Stimulated activated CD4-positive, alpha-beta T cell treated with anti-CD3 and anti-CD28 coated beads, TNF-alpha, amount 100 ng/mL, for 24 hours (primary cell): ENCODE results near the gene SPN.
"Not testable (repeated sequence)": the region's sequence is repeated elsewhere in the genome, so short reads cannot be mapped to it uniquely, and the experiment has no call there.

Experiments used
- DNase-seq, 3 experiments: peaks; one replicate each; pipeline ENCODE4 v3.0.0-alpha.2; 2020; ENCODE audit warnings: low read depth in 3 of 3

SPN gene

DNA sequence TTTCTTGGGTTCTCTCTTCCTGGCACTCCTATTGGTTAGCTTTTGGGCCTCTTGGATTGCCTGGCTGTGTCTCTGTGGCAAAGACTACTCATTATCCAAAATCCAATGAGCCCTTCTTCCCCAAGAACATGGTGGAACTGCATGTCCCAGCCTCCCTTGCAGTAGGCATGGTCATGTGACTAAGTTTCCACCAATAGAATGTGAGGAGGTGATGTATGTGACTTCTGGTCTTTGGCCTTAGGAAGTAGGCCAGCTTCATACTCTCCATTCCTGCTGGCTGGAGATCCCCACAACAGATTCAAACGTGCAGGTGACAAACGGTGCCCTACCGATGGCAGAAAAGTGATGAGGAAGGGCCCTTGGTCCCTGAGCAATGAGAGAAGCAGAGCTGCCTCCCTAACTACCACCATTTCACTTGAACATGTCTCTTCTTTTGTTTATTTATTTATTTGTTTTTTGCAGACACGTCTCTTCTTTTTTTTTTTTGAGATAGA lies 17.3 kb upstream of the SPN start:
- DNase-seq: no peak

GRCh38 chr16:29646947-29647346 lies 16.1 kb upstream of the SPN start:
- DNase-seq: no peak

- DNase-seq: no peak
These were observed 13.2 kb upstream of the SPN start for GRCh38 chr16:29649588-29650494.

DNA sequence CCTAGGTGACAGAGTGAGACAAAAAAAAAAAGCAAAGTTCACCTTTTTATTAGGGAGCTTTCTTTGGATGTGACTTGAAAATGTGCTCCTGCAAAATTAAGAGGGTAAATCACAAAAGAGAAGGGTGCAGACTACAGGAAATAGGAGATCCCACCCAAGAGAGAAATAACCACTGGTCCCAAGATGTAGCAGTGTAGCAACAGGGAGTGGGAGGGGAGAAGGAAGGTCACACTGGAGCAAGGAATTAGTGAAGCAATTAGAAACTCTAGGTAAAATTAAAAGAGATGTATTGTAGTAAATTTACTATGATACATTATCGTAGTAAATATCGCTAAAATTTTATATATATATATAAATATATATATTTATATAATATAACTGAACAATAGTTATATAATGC lies 12.3 kb upstream of the SPN start:
- DNase-seq: no peak

- DNase-seq: no peak
These were observed 11.2 kb upstream of the SPN start for GRCh38 chr16:29651774-29652349.

DNA sequence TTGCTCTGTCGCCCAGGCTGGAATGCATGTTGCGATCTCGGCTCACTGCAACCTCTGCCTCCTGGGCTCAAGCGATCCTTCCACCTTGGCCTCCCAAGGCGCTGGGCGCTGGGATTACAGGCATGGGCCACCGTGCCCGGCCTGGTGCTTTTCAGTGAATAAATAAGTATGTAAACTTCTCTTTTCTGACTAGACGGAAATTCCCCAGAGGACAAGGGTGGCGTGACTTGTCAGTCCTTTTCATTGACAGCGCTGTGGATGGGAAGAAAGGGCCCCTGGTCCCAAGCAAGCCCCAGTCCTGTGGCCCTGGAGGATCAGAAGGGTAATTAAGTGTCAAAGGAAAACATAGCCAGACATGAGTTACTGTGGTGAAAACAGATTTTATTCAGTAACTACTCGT lies 9.6 kb upstream of the SPN start:
- no peak for DNase-seq

- not testable (repeated sequence) for DNase-seq
These were observed 9.2 kb upstream of the SPN start for GRCh38 chr16:29653890-29654289.

DNA sequence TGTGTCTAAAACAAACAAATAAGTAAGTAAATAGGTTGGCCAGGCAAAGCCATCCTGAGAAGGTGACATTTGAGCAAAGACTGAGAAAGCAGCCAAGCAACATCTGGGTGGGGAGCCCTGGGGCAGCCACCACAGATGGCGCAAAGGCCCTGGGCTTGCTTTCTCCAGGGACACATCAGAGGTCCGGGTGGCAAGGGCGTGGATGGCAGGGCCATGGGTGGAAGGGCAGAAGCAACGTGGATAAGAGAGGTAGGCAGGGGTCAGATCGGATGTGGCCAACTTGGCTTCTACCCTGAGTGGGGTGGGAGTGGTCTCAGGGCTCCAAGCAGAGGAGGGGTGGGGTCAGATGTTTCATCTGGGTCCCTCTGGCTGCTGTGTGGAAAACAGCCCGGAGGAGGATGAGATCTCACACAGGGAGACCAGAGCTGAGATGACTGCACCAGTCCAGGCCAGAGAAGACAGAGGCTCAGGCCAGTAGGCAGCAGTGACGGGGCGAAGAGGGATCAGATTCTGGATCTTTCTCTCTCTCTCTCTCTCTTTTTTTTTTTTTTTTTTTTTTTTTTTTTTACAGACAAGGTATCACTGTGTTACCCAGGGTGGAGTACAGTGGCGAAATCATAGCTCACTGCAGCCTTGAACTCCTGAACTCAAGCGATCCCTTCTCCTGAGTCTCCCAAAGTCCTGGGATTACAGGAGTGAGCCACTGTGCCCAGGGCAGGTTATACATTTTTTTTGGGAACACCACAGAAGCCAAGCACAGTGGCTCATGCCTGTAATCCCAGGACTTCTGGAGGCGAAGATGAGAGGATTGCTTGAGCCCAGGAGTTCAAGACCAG lies 6.1 kb upstream of the SPN start:
- no peak for DNase-seq

DNA sequence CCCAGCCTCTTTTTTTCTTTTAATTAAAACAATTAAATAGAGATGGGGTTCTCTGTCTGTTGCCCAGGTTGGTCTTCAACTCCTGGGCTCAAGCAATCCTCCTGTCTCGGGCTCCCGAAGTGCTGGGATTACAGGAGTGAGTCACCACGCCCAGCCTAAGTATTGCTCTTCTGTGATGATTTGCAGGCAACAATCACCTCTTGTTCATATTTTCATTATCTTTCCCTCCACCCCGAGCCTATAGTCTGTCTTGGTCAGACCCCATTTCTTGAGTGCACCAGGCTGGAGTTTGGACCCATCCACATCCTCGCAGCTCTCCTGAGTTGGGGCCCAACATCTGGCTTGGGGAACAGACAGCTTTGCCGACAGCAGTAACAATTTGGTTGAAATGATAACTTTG lies 4.3 kb upstream of the SPN start:
- DNase-seq: no peak

- no peak for DNase-seq
These were observed 883 bp upstream of the SPN start for GRCh38 chr16:29662000-29662728.

GRCh38 chr16:29662729-29663015 lies 375 bp upstream of the SPN start:
- DNase-seq: no peak

DNA sequence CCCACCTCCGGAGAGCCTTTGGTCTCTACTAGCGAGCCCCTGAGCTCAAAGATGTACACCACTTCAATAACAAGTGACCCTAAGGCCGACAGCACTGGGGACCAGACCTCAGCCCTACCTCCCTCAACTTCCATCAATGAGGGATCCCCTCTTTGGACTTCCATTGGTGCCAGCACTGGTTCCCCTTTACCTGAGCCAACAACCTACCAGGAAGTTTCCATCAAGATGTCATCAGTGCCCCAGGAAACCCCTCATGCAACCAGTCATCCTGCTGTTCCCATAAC lies 702 bp downstream of the SPN start:
- no peak for DNase-seq

- DNase-seq: peak in 1 of 3 experiments; percentile 45
These were observed 1.3 kb downstream of the SPN start for GRCh38 chr16:29664091-29664921.

GRCh38 chr16:29665294-29666077 lies 2.4 kb downstream of the SPN start:
- no peak for DNase-seq

DNA sequence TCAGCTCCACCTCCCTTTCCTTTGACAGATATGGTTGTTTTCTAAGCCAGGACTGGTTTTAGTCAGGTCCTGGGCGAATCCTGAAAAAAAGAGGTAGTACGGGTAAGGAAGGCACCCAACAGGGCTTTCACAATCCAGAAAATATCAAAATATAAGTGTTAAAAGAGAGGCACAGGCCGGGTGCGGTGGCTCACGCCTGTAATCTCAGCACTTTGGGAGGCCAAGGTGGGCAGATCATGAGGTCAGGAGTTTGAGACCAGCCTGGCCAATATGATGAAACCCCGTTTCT lies 4.2 kb downstream of the SPN start:
- DNase-seq: not testable (repeated sequence)

DNA sequence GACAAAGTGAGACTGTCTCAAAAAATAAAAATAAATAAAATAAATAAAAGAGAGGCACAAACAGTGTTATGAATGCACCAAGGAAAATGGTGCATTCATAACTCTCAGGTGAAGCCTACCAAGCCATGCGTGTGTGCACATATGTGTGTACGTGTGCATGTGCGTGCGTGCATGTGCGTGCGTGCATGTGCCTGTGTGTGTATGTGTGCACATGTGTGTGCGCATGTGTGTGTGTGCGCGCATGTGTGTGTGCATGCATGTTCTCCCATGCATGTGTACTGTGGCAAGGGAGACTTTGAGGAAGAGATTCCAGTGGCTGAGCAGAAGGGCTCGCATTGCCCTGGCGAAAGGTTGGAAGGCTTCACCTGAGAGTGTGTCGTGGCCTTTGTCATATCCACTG lies 4.7 kb downstream of the SPN start:
- DNase-seq: no peak

GRCh38 chr16:29668267-29668666 lies 5.2 kb downstream of the SPN start:
- no peak for DNase-seq

DNA sequence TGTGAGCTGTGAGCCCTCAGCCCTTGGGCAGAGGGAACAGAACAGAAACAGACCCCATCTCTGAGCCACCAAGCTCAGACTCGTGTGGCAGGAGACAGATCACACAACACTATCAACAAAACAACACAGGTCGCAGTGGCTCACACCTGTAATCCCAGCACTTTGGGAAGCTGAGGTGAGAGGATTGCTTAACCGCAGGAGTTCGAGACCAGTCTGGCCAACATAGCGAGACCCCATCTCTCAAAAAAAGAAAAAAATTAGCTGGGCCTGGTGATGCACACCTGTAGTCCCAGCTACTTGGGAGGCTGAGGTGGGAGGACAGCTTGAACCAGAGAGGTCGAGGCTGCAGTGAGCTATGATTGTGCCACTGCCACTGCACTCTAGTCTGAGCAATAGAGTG lies 10.5 kb downstream of the SPN start:
- DNase-seq: no peak

DNA sequence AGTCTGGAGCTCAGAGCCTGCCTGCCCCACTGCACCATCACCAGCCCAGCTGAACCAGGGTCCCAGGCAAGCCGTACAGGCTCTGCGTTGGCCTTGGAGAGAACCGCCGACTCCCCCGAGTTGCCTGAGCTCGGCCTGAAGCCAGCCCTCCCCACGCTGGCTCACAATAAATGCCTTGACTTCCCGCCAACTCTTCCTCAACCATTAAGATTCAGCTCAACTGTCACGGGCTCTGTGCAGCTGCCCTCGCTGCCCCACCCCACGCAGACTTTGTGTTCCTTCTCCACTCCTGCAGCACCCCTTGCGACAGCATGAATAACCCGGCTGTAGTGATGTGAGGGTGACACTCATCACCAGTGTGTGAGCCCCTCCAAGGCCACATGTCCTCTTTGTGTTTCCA lies 11.1 kb downstream of the SPN start:
- no peak for DNase-seq

DNA sequence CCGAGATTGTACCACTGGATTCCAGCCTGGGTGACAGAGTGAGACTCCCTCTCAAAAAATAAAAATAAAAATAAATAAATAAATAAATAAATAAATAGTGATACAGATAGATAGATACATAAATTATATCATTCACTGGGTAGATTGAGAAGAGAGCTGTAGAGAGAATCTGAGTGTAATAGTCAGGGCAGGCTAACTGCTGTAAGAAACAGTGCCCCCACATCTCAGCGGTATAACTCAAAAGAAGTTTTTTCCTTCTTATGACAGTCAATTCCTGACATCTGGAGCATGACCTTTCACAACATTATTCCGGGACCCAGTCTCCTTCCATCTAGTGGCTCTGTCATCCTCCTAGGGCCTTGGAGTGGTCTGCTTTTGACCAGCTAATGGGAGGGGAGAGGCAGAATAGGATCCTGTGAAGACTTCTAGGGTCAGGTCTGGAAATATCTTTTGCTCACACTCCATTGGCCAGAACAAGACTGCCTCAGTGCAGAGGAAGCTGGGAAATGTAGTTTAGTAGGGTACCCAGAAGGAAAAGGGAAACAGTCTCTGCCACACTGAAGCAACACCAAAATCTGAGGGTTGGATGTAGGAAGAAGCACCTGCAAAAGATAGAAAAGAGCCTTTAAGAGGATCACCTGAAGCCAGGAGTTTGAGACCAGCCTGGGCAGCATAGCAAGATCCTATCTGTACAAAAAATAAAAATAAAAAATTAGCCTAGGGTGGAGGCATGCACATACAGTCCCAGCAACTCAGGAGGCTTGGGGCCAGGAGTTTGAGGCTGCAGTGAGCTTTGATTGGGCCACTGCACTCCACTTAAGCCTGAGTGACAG lies 13.0 kb downstream of the SPN start:
- DNase-seq: no peak
